Measurements from ENCODE around the gene KCNT1. TPM values are rescaled to one million over a fixed set of nuclear protein-coding genes. Genes with fewer than 3 reads are reported as not detected.
"Not testable (repeated sequence)": the region's sequence is repeated elsewhere in the genome, so short reads cannot be mapped to it uniquely, and the experiment has no call there.

Gene KCNT1
- total and polyA plus RNA-seq, 2 experiments from 2014 or later: 0.27 TPM; not detected in 1

DNA sequence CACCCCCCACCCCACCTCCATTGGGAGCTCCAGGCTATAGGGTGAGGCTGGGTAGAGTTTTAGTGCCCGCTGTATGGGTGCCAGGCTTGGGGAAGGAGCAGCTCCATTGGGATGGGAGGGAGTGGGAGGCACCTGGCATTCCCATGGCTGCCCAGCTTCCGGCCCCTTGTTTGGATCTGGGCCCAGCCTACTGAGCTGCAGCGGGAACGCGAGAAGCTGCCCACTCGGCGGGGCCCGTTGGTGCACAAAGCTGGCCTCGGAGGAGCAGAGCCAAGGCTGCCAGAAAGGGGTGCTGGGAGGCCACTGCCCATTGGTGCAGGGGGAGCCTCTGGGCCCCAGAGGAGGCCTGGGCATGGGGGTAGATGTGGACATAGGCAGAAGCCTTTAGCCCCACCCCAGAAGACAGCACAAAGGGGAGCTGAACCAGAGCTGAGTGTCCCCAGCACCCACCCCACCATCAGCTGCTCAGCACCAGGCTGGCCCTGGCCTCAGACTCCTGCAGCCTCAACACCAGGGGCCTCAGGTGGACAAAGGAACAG is 34.5 kb upstream of the KCNT1 start:
- no peaks in the 10 kb centered on the region for H3K27me3 ChIP-seq
- H3K27ac ChIP-seq: no peak overlapping the region
- no peak overlapping the region for H3K4me3 ChIP-seq
- H3K4me2 ChIP-seq: no peak overlapping the region
- no peak for DNase-seq (ENCODE audit: low spot score)
- WGBS (ENCODE audit: low lambda C conversion rate, missing lambda C conversion rate): 90% methylated on average over 8 of the region's 9 CpGs
- H2AFZ ChIP-seq: no peak overlapping the region
- no peaks in the 10 kb centered on the region for H3K9me2 ChIP-seq (replicated peaks; ENCODE audit: insufficient read depth)
- H3K4me1 ChIP-seq (ENCODE audit: insufficient read depth): no peaks in the 10 kb centered on the region
- no peaks in the 10 kb centered on the region for H3K79me2 ChIP-seq
- no peaks in the 10 kb centered on the region for H3K9me3 ChIP-seq (ENCODE audit: low read depth)
- no peaks in the 10 kb centered on the region for H4K20me1 ChIP-seq (ENCODE audit: insufficient read depth, poor library complexity, severe bottlenecking)
- TF ChIP-seq, protein P1, sequence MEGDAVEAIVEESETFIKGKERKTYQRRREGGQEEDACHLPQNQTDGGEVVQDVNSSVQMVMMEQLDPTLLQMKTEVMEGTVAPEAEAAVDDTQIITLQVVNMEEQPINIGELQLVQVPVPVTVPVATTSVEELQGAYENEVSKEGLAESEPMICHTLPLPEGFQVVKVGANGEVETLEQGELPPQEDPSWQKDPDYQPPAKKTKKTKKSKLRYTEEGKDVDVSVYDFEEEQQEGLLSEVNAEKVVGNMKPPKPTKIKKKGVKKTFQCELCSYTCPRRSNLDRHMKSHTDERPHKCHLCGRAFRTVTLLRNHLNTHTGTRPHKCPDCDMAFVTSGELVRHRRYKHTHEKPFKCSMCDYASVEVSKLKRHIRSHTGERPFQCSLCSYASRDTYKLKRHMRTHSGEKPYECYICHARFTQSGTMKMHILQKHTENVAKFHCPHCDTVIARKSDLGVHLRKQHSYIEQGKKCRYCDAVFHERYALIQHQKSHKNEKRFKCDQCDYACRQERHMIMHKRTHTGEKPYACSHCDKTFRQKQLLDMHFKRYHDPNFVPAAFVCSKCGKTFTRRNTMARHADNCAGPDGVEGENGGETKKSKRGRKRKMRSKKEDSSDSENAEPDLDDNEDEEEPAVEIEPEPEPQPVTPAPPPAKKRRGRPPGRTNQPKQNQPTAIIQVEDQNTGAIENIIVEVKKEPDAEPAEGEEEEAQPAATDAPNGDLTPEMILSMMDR (IDR thresholded peaks at IDR 0.05; ENCODE audit: poor library complexity): no peak
- TF ChIP-seq EZH2 (IDR thresholded peaks at IDR 0.05; ENCODE audit: borderline replicate concordance) (no peak), EZH2phosphoT487 (IDR thresholded peaks at IDR 0.05; ENCODE audit: low read depth, severe bottlenecking, unreplicated experiment) (no peak)
- no peaks in the 10 kb centered on the region for H3K36me3 ChIP-seq (replicated peaks; ENCODE audit: insufficient read depth, low read depth)

DNA sequence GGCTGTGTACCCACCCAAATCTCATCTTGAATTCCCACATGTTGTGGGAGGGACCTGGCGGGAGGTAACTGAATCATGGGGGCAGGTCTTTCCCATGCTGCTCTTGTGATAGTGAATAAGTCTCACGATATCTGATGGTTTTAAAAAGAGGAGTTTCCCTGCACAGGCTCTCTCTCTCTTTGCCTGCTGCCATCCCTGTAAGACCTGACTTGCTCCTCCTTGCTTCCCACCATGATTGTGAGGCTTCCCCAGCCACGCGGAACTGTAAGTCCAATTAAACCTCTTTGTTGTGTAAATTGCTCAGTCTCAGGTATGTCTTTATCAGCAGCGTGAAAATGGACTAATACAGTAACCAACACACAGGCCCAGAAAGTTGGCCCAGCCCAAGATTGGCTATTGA is 33.0 kb upstream of the KCNT1 start:
- H3K79me2 ChIP-seq; H3K9me3 ChIP-seq (ENCODE audit: low read depth); H3K4me1 ChIP-seq (ENCODE audit: insufficient read depth); H3K36me3 ChIP-seq (replicated peaks; ENCODE audit: insufficient read depth, low read depth); H3K9me2 ChIP-seq (replicated peaks; ENCODE audit: insufficient read depth); H2AFZ ChIP-seq; H4K20me1 ChIP-seq (ENCODE audit: insufficient read depth, poor library complexity, severe bottlenecking); H3K4me2 ChIP-seq; H3K27me3 ChIP-seq; H3K4me3 ChIP-seq; H3K27ac ChIP-seq; DNase-seq (ENCODE audit: low spot score): not testable (repeated sequence)
- WGBS (ENCODE audit: low lambda C conversion rate, missing lambda C conversion rate): 89% methylated on average over 5 of the region's 5 CpGs

- Histone ChIP-seq H3K4me3 (no peak overlapping the region), H3K27ac (no peak overlapping the region), H3K9me2 (replicated peaks; ENCODE audit: insufficient read depth) (no peaks in the 10 kb centered on the region), H2AFZ (no peak overlapping the region), H3K36me3 (replicated peaks; ENCODE audit: insufficient read depth, low read depth) (no peaks in the 10 kb centered on the region), H3K9me3 (ENCODE audit: low read depth) (no peaks in the 10 kb centered on the region), H3K4me1 (ENCODE audit: insufficient read depth) (no peaks in the 10 kb centered on the region), H4K20me1 (ENCODE audit: insufficient read depth, poor library complexity, severe bottlenecking) (no peaks in the 10 kb centered on the region), H3K79me2 (no peaks in the 10 kb centered on the region), H3K27me3 (no peaks in the 10 kb centered on the region), H3K4me2 (no peak overlapping the region)
- TF ChIP-seq, protein P1 (IDR thresholded peaks at IDR 0.05; ENCODE audit: poor library complexity): no peak
- DNase-seq (ENCODE audit: low spot score): no peak
- WGBS (ENCODE audit: low lambda C conversion rate, missing lambda C conversion rate): 93% methylated on average over 9 of the region's 9 CpGs
These were observed 32.2 kb upstream of the KCNT1 start for GRCh38 chr9:135669616-135670285.

DNA sequence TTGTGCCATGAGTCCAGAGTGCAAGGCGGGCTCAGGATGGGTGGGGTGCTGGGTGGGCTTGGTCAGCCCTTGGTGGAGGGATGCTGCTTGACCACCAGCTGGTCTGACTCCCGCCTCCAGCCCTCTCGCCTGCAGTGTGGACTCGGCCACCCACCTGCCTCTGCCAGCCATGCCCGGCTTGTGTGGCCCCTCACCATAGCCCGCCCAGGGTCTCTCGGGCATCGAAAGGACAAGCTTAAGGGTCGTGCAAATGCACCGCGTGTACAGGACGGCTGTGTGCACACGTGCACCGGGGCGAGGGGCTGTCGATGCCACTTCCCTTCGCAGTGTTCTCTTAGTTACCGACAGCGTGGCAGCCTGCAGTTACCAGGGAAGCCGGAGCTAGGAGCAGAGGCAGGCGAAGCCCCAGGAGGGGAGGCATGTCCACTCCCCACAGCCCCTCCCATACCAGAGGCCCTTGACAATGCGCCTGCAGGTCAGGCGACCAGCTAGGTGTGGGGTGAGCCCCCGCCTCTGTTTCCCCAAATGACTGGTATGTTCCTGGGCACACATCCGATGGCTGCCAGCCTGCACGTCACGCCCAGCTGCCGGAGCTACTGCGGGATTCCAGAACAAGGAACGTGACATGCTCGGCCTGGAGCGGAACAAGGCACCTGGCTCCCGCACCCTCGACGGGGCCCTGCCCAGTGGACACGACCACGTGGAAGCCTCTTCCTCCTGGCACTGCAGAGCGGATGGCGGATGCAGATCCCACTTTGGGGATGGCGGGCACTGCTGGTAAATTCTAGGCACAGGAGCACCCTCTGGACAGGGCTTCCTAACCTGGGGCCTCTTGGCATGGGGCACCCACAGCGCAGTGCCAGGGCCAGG is 31.0 kb upstream of the KCNT1 start:
- no peaks in the 10 kb centered on the region for H3K4me1 ChIP-seq (ENCODE audit: insufficient read depth)
- WGBS (ENCODE audit: low lambda C conversion rate, missing lambda C conversion rate): 91% methylated on average over 40 of the region's 41 CpGs
- no peaks in the 10 kb centered on the region for H3K27me3 ChIP-seq
- H3K79me2 ChIP-seq: no peaks in the 10 kb centered on the region
- no peaks in the 10 kb centered on the region for H3K9me2 ChIP-seq (replicated peaks; ENCODE audit: insufficient read depth)
- H3K4me3 ChIP-seq: no peak overlapping the region
- H3K9me3 ChIP-seq (ENCODE audit: low read depth): no peaks in the 10 kb centered on the region
- no peak overlapping the region for H3K27ac ChIP-seq
- no peaks in the 10 kb centered on the region for H4K20me1 ChIP-seq (ENCODE audit: insufficient read depth, poor library complexity, severe bottlenecking)
- no peak overlapping the region for H2AFZ ChIP-seq
- TF ChIP-seq, protein P1 (IDR thresholded peaks at IDR 0.05; ENCODE audit: poor library complexity): no peak
- TF ChIP-seq EZH2phosphoT487 (IDR thresholded peaks at IDR 0.05; ENCODE audit: low read depth, severe bottlenecking, unreplicated experiment) (no peak), EZH2 (IDR thresholded peaks at IDR 0.05; ENCODE audit: borderline replicate concordance) (no peak)
- DNase-seq (ENCODE audit: low spot score): no peak
- no peak overlapping the region for H3K4me2 ChIP-seq
- no peaks in the 10 kb centered on the region for H3K36me3 ChIP-seq (replicated peaks; ENCODE audit: insufficient read depth, low read depth)

Data from hepatocyte (in vitro differentiated cells).